ENCODE measurements around the gene IL11.

GRCh38 chr19:55386493-55386971 is 16.3 kb upstream of the IL11 start:
- TF ChIP-seq CTCF (IDR thresholded peaks at IDR 0.05) (no peak), EP300 (IDR thresholded peaks at IDR 0.05) (no peak)
